CD4-positive, alpha-beta T cell (primary cell): ENCODE measurements around the gene HAUS1. TPM values are rescaled to one million over a fixed set of nuclear protein-coding genes. Genes with fewer than 3 reads are reported as not detected.
"Not testable (repeated sequence)": the region's sequence is repeated elsewhere in the genome, so short reads cannot be mapped to it uniquely, and the experiment has no call there.

Source experiments
- ATAC-seq: fragments of 200-7000 bp; cut with Tn5 transposase; one replicate; pipeline ENCODE4 v1.10.0; 2022; ENCODE audit warnings: mild to moderate bottlenecking; ENCODE audit not compliant: poor library complexity
- CTCF ChIA-PET: fragments of 350-600 bp; sonication (Branson Sonifier 250); formaldehyde crosslinking; loops from one replicate; lab custom pipeline; 2021; ENCODE audit warnings: antibody characterized with exemption, inconsistent platforms; lab: Charles Lee
- POLR2A ChIA-PET: fragments of 350-600 bp; sonication (Branson Sonifier 250); formaldehyde crosslinking; loops from one replicate; lab custom pipeline; 2021; ENCODE audit warnings: antibody characterized with exemption, inconsistent platforms; lab: Charles Lee
- DNase-seq, 14 experiments: peaks; one replicate each; pipeline ENCODE4 v3.0.0-alpha.2; 2013 to 2020; ENCODE audit warnings: mixed read lengths in 2 of 14
- H3K27ac ChIP-seq, 2 donors: one replicate each; pipeline versions ENCODE4 v1.5.1 to v1.7.0; 2013; ENCODE audit warnings: low read length in 2 of 2, low read depth in 1 of 2, mild to moderate bottlenecking in 1 of 2
- H3K27me3 ChIP-seq, 2 experiments: 1 replicate in 1 of 2; 2 replicates in 1 of 2; pipeline versions ENCODE4 v1.6.1 to v1.7.0; 2013; ENCODE audit warnings: low read length in 2 of 2, control low read depth in 1 of 2, mild to moderate bottlenecking in 1 of 2, moderate library complexity in 1 of 2; ENCODE audit not compliant: insufficient read depth in 2 of 2, control insufficient read depth in 1 of 2
- H3K36me3 ChIP-seq: one replicate; pipeline ENCODE4 v1.6.1; 2013; ENCODE audit warnings: low read length, control low read depth; ENCODE audit not compliant: insufficient read depth
- H3K4me1 ChIP-seq: one replicate; pipeline ENCODE4 v1.6.1; 2013; ENCODE audit warnings: low read length, control low read depth; ENCODE audit not compliant: insufficient read depth
- H3K4me3 ChIP-seq: one replicate; pipeline ENCODE4 v1.5.1; 2013; ENCODE audit warnings: mild to moderate bottlenecking, low read length, moderate library complexity
- H3K9me3 ChIP-seq, 2 experiments: 1 replicate in 1 of 2; 2 replicates in 1 of 2; pipeline versions ENCODE4 v1.6.1 to v1.7.0; 2013; ENCODE audit warnings: low read length in 2 of 2, mild to moderate bottlenecking in 2 of 2, control low read depth in 1 of 2, moderate library complexity in 1 of 2; ENCODE audit not compliant: control insufficient read depth in 1 of 2, insufficient read depth in 1 of 2
- H3K27ac Mint-ChIP-seq: one replicate; pipeline ENCODE4 v1.8.0; 2020; ENCODE audit warnings: mixed read lengths
- H3K27me3 Mint-ChIP-seq: one replicate; pipeline ENCODE4 v1.8.0; 2021; ENCODE audit warnings: mixed read lengths
- H3K36me3 Mint-ChIP-seq: one replicate; pipeline ENCODE4 v1.8.0; 2021; ENCODE audit warnings: low read depth, mixed read lengths
- H3K4me1 Mint-ChIP-seq: one replicate; pipeline ENCODE4 v1.8.0; 2021; ENCODE audit warnings: low read depth, mixed read lengths
- H3K4me3 Mint-ChIP-seq: one replicate; pipeline ENCODE4 v1.8.0; 2020; ENCODE audit warnings: mild to moderate bottlenecking, mixed read lengths
- H3K9me3 Mint-ChIP-seq: one replicate; pipeline ENCODE4 v1.8.0; 2020; ENCODE audit warnings: mixed read lengths
- CTCF ChIP-seq: fragments of 200-600 bp; IDR thresholded peaks from one replicate; pipeline ENCODE4 v1.8.0; 2022; ENCODE audit warnings: antibody characterized with exemption, mild to moderate bottlenecking
- intact Hi-C, 2 experiments: fragments of 100-400 bp; cut with DNase I in 1 of 2; cut with micrococcal nuclease in 1 of 2; formaldehyde crosslinking; loops; one replicate each; pipeline versions ENCODE4 v1.15.1 to v1.9.0; 2023 to 2025; cut with DNase I, micrococcal nuclease
- total RNA-seq, 174 experiments: library from RNA in 2 of 174; stranded (reverse) in 2 of 174; gene quantifications; one replicate each; pipeline ENCODE4 v1.2.3 and lab custom pipeline; 2021 to 2026

Gene HAUS1
- total RNA-seq, 2 experiments from 2014 or later: 8.8 to 10.8 TPM

DNA sequence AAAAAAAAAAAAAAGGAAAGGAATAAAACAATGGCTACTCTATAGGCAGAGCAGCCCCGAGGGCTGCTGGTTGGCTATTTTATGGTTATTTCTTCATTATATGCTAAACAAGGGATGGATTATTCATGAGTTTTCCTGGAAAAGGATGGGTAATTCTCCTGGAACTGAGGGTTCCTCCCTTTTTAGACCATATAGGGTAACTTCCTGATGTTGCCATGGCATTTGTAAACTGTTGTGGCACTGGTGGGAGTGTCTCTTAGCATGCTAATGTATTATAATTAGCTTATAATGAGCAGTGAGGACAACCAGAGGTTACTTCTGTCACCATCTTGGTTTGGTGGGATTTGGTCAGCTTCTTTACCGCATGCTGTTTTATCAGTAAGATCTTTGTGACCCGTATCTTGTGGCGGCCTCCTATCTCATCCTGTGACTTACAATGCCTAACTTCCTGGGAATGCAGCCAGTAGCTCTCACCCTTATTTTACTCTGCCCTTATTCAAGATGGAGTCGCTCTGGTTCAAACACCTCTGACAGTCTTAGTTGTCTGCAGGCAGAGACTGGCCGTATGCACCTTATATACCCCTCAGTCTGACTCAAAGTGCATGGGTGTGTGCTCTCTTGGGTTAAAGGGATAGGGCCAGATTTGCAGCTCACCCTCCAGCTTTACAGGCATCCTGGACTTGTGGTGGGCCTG, 57.7 kb downstream of the HAUS1 start:
- Mint-ChIP-seq H3K9me3 (no peaks in the 10 kb centered on the region), H3K4me1 (peaks cover 40% of the 10 kb centered on the region), H3K36me3 (no peaks in the 10 kb centered on the region), H3K4me3 (no peak overlapping the region), H3K27ac (no peak overlapping the region), H3K27me3 (no peaks in the 10 kb centered on the region)
- H3K4me1 ChIP-seq: peaks cover 42% of the 10 kb centered on the region
- ChIA-PET CTCF (interaction anchor here (0.7 to 2.2 kb wide), 3 partner anchors 12 to 38 kb away, joined by 3 to 7 read pairs (median 4); a partner anchor contains a TSS), POLR2A (interaction anchor here (2.6 kb wide), 1 partner anchor 12 kb away, joined by 8 read pairs; a partner anchor contains a TSS)
- intact Hi-C loops: no loop called here
- H3K27ac ChIP-seq: no peak overlapping the region
- no peak for ATAC-seq
- DNase-seq: no peak
- H3K9me3 ChIP-seq: no peaks in the 10 kb centered on the region
- no peaks in the 10 kb centered on the region for H3K36me3 ChIP-seq
- H3K4me3 ChIP-seq: no peak overlapping the region
- H3K27me3 ChIP-seq: no peaks in the 10 kb centered on the region
- no peak for TF ChIP-seq CTCF

- Histone ChIP-seq H3K4me1 (peaks cover 35% of the 10 kb centered on the region), H3K27me3 (no peaks in the 10 kb centered on the region), H3K27ac (no peak overlapping the region), H3K4me3 (no peak overlapping the region), H3K9me3 (no peaks in the 10 kb centered on the region), H3K36me3 (no peaks in the 10 kb centered on the region)
- H3K36me3 Mint-ChIP-seq: no peaks in the 10 kb centered on the region
- TF ChIP-seq CTCF: no peak
- H3K9me3 Mint-ChIP-seq: no peaks in the 10 kb centered on the region
- intact Hi-C loops: no loop called here
- H3K4me1 Mint-ChIP-seq: peaks cover 32% of the 10 kb centered on the region
- ATAC-seq (no peak), DNase-seq (no peak)
- no peak overlapping the region for H3K4me3 Mint-ChIP-seq
- no peaks in the 10 kb centered on the region for H3K27me3 Mint-ChIP-seq
- CTCF ChIA-PET: interaction anchor here (2.2 kb wide), 1 partner anchor 10 kb away, joined by 7 read pairs; a partner anchor contains a TSS
- H3K27ac Mint-ChIP-seq: no peak overlapping the region
- POLR2A ChIA-PET: interaction anchor here (2.6 kb wide), 1 partner anchor 10 kb away, joined by 8 read pairs; a partner anchor contains a TSS
Measured at GRCh38 chr18:46163091-46163490, 58.9 kb downstream of the HAUS1 start.

DNA sequence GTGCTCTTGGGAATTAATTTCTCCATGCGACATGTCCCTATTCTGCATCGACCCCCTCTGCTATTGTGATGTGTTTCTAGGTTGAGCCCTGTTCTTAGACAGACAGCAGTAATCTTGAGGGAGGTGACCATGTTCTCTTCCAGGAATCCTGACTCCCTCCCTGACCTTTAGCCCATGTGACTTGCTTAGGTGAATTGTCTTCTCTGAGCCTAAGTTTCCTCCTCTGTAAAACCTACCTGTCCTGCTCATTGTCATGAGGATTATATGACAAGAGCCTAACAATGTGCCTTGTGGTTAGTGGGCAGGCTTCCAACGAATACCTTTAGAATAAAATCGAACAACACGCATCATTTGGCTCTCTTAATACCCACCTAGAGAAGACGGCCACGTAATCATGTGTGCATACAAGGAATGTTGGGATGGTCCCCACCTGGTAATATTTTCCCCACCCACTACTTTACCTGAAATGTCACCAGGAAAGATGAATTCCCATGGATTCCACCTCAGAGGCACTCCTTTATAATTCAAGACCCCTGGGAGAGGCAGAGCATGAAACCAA, 59.8 kb downstream of the HAUS1 start:
- TF ChIP-seq CTCF: no peak
- H3K4me3 ChIP-seq: no peak overlapping the region
- H3K4me1 Mint-ChIP-seq: peaks cover 26% of the 10 kb centered on the region
- H3K9me3 ChIP-seq: no peaks in the 10 kb centered on the region
- CTCF ChIA-PET: no interaction called here
- no peaks in the 10 kb centered on the region for H3K27me3 Mint-ChIP-seq
- POLR2A ChIA-PET: interaction anchor here (2.6 kb wide), 1 partner anchor 9 kb away, joined by 8 read pairs; a partner anchor contains a TSS
- no peak for DNase-seq
- no peaks in the 10 kb centered on the region for H3K9me3 Mint-ChIP-seq
- no peaks in the 10 kb centered on the region for H3K27me3 ChIP-seq
- no peak overlapping the region for H3K4me3 Mint-ChIP-seq
- intact Hi-C loops: no loop called here
- no peak for ATAC-seq
- H3K4me1 ChIP-seq: peaks cover 31% of the 10 kb centered on the region
- no peak overlapping the region for H3K27ac ChIP-seq
- H3K27ac Mint-ChIP-seq: no peak overlapping the region
- no peaks in the 10 kb centered on the region for H3K36me3 Mint-ChIP-seq
- H3K36me3 ChIP-seq: no peaks in the 10 kb centered on the region

DNA sequence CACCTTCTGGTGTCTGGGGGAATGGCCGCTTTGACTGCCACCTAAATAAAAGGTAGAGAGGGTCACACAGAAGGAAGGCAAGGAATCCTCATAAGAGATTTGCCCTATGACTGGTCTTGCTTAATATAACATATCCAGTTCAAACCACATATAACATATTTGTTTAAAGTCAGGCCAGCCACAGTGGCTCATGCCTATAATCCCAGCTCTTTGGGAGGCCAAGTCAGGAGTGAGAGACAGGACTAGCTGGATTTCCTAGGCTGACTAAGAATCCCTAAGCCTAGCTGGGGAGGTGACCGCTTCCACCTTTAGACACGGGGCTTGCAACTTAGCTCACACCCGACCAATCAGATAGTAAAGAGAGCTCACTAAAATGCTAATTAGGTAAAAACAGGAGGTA, 60.3 kb downstream of the HAUS1 start:
- intact Hi-C loops, H3K36me3 ChIP-seq, H3K9me3 ChIP-seq, H3K4me3 Mint-ChIP-seq, DNase-seq, H3K27ac Mint-ChIP-seq, H3K27me3 Mint-ChIP-seq, H3K27me3 ChIP-seq, POLR2A ChIA-PET, H3K27ac ChIP-seq, H3K4me3 ChIP-seq, H3K36me3 Mint-ChIP-seq, ATAC-seq, H3K9me3 Mint-ChIP-seq: not testable (repeated sequence)
- H3K4me1 Mint-ChIP-seq: peaks cover 26% of the 10 kb centered on the region
- peaks cover 29% of the 10 kb centered on the region for H3K4me1 ChIP-seq
- CTCF ChIA-PET: interaction anchor here (1.4 kb wide), 1 partner anchor 9 kb away, joined by 3 read pairs; a partner anchor contains a TSS
